Lung (tissue), 12 donors: ENCODE data around the gene COL18A1. TPM values are rescaled to one million over a fixed set of nuclear protein-coding genes. Genes with fewer than 3 reads are reported as not detected.

ENCODE experiments used
- ATAC-seq: fragments of 200-7000 bp; cut with Tn5 transposase; one replicate; pipeline ENCODE4 v1.9.1; 2020; ENCODE audit warnings: moderate number of reproducible peaks; ENCODE audit not compliant: insufficient read depth, low FRiP score
- DNase-seq, 3 donors: peaks; one replicate each; pipeline ENCODE4 v3.0.0-alpha.2; 2013 to 2017
- H3K27ac ChIP-seq, 2 donors: one replicate each; pipeline ENCODE4 v1.5.1; 2013; ENCODE audit warnings: mild to moderate bottlenecking in 2 of 2, moderate library complexity in 2 of 2, control low read depth in 1 of 2, inconsistent platforms in 1 of 2, low read depth in 1 of 2, low read length in 1 of 2
- H3K27me3 ChIP-seq, 3 donors: one replicate each; pipeline ENCODE4 v1.5.1; 2013; ENCODE audit warnings: low read length in 2 of 3; ENCODE audit not compliant: control insufficient read depth in 3 of 3, insufficient read depth in 3 of 3
- H3K36me3 ChIP-seq, 4 donors: one replicate each; pipeline ENCODE4 v1.5.1; 2013; ENCODE audit warnings: low read length in 4 of 4, mild to moderate bottlenecking in 1 of 4, moderate library complexity in 1 of 4; ENCODE audit not compliant: control insufficient read depth in 4 of 4, insufficient read depth in 4 of 4
- H3K4me1 ChIP-seq, 5 donors: one replicate each; pipeline ENCODE4 v1.5.1; 2013; ENCODE audit warnings: low read length in 5 of 5, mild to moderate bottlenecking in 2 of 5, moderate library complexity in 1 of 5; ENCODE audit not compliant: control insufficient read depth in 5 of 5, insufficient read depth in 5 of 5
- H3K4me3 ChIP-seq: one replicate; pipeline ENCODE4 v1.5.1; 2013; ENCODE audit warnings: mild to moderate bottlenecking, control low read depth, moderate library complexity
- H3K9ac ChIP-seq, 2 donors: one replicate each; pipeline ENCODE4 v1.5.1; 2013; ENCODE audit warnings: low read length in 2 of 2, control low read depth in 1 of 2; ENCODE audit not compliant: insufficient read depth in 1 of 2
- H3K9me3 ChIP-seq, 4 donors: one replicate each; pipeline ENCODE4 v1.5.1; 2013; ENCODE audit warnings: low read length in 3 of 4, mild to moderate bottlenecking in 1 of 4, moderate library complexity in 1 of 4; ENCODE audit not compliant: control insufficient read depth in 4 of 4, insufficient read depth in 3 of 4
- WGBS, 2 donors: extraction: QIAGEN DNeasy Blood & Tissue Kit; methylation state at CpG; one replicate each; pipeline ENCODE4 v1.1.7; 2013; 5-methylcytosine and 5-hydroxymethylcytosine counted together
- polyA plus RNA-seq, 2 donors: library from polyadenylated mRNA; stranded (reverse); fragments of 200-250 nt; gene quantifications; one replicate each; pipeline ENCODE4 v1.2.1, GENCODE V29; 2013
- total RNA-seq, 2 donors: library from RNA; depleted of rRNA in 1 of 2; stranded (reverse); fragments of >200 nt in 1 of 2; gene quantifications; one replicate each; pipeline ENCODE4 v1.2.1, GENCODE V29; 2014 to 2021
- TF ChIP-seq, protein P1 (sequence below): IDR thresholded peaks from 2 replicates; pipeline ENCODE4 v1.5.1; 2012; ENCODE audit warnings: mild to moderate bottlenecking; ENCODE audit errors: control extremely low read depth, extremely low read depth
- donor health status: control.
- donor health status: control.
- donor health status: Bipolar disorder and iron deficiency.
- donor health status: healthy.
- donor health status: DM: yes; HTN: yes; CAD: no.

Gene COL18A1
- total and polyA plus RNA-seq, 4 donors: 42.7 to 102 (median 45.8) TPM

DNA sequence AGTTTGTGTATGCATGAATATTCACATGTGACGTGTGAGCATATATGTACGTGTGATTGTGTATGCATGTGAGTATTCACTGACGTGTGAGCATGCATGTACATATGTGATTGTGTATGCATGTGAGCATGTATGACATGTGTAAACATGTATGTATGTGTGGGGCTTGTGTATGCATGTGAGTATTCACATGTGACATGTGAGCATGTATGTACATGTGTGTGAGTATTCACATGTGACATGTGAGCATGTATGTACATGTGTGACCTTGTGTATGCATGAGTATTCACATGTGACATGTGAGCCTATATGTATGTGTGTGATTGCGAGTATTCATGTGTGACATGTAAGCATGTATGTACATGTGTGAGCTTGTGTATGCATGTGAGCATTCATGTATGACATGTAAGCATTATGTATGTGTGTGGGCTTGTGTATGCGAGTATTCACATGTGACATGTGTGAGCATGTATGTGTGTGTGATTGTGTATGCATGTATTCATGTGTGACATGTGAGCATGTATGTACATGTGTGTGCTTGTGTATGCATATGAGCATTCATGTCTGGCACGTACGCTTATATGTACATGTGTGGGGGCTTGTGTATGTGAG is 47.8 kb downstream of the COL18A1 start:
- H3K9me3 ChIP-seq: peaks cover 0 to 3% (median 1%) of the 10 kb centered on the region in 4 donors
- H3K27ac ChIP-seq: no peak overlapping the region
- H3K36me3 ChIP-seq: peaks cover 0 to 3% (median 0%) of the 10 kb centered on the region in 4 donors
- H3K4me3 ChIP-seq: no peak overlapping the region
- TF ChIP-seq, protein P1, sequence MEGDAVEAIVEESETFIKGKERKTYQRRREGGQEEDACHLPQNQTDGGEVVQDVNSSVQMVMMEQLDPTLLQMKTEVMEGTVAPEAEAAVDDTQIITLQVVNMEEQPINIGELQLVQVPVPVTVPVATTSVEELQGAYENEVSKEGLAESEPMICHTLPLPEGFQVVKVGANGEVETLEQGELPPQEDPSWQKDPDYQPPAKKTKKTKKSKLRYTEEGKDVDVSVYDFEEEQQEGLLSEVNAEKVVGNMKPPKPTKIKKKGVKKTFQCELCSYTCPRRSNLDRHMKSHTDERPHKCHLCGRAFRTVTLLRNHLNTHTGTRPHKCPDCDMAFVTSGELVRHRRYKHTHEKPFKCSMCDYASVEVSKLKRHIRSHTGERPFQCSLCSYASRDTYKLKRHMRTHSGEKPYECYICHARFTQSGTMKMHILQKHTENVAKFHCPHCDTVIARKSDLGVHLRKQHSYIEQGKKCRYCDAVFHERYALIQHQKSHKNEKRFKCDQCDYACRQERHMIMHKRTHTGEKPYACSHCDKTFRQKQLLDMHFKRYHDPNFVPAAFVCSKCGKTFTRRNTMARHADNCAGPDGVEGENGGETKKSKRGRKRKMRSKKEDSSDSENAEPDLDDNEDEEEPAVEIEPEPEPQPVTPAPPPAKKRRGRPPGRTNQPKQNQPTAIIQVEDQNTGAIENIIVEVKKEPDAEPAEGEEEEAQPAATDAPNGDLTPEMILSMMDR: no peak
- ATAC-seq (no peak), DNase-seq (no peak)
- WGBS, 2 donors: 95 to 98% methylated on average over 7 of the region's 7 CpGs
- peaks cover 0 to 3% (median 0%) of the 10 kb centered on the region in 3 donors for H3K27me3 ChIP-seq
- H3K9ac ChIP-seq: no peak overlapping the region
- peaks cover 0 to 41% (median 15%) of the 10 kb centered on the region in 5 donors for H3K4me1 ChIP-seq

DNA sequence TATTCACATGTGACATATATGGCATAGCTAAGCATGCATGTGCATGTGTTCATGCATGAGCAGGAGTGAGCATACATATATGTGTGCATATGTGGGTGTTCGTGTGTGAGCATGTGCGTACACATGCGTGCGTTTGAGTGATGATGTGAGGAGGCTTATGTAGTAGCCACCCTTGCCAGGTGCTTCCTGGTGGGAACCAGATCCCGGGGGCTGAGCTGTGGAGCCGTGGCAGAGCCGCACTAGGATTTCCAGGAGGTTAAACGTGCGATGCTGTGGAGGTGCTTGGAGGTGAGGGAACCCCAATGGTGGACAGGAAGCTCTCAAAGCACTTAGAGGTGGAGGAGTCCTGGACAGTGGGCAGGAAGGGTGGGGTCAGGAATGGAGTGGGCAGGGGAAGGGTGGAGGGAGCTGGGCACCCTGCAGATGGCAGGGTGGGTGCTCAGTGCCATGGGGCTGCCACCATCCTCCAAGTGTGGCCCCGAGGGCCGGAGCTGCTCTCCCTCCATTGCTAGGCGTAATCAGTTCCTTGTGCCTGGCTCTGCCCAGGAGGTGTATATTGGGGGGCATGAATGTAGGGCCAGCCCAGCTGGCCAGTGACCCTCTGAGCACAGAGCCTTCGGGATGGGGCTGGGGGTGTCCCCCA is 48.5 kb downstream of the COL18A1 start:
- H3K27ac ChIP-seq: no peak overlapping the region
- TF ChIP-seq, protein P1: no peak
- WGBS, 2 donors: 85 to 92% methylated on average over 13 of the region's 13 CpGs

DNA sequence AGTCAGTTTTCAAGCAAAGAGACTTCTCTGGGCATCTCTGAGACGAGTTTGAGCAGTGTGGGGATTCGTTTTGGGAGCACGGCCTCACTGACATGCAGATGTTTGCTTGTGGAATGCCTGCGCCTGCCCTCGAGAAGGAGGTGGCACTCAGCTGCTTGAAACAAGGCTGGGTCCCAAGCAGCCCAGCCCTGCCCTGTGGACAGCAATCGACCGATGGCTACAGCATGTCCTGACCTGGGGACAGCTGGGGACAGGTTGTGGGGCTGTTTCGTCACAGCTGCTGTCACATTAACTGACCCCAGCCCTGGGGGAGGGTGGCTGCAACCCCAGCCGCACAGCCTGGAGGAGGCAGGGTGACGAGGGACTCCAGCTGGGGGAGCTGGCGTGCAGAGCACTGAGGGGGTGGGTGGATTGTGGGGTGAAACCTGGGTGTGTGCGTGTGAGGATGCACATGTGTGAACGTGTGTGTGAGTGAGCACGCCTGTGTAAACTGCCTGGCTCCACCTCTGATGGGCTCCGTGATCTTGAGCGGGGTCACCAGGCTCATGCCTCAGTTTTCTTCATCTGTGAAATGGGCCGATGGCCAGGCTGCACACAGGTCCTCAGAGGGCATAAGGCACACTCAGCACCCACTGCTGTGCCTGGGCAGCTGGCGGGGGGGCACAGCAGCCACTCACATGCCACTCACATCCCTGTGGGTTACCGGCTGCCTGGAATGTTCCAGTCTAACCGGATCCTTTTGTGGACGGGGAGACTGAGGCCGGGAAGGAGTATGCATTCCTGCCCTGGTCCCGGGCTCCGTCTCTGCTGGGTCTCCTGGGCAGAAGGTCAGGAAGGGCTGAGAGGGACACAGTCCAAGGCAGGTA is 49.3 kb downstream of the COL18A1 start:
- DNase-seq (peak; percentile 64 to 76 (median 72)), ATAC-seq (no peak)
- TF ChIP-seq, protein P1: no peak
- no peaks in the 10 kb centered on the region for H3K27me3 ChIP-seq
- H3K9ac ChIP-seq: no peak overlapping the region
- H3K4me3 ChIP-seq: no peak overlapping the region
- H3K9me3 ChIP-seq: peaks cover 0 to 2% (median 0%) of the 10 kb centered on the region in 4 donors
- no peak overlapping the region for H3K27ac ChIP-seq
- WGBS, 2 donors: 66 to 78% methylated on average over 24 of the region's 24 CpGs
- no peaks in the 10 kb centered on the region for H3K36me3 ChIP-seq
- peaks cover 0 to 35% (median 15%) of the 10 kb centered on the region in 5 donors for H3K4me1 ChIP-seq

More for the DNA sequence above, 48.5 kb downstream of the COL18A1 start:
- DNase-seq (no peak), ATAC-seq (no peak)
- H3K9ac ChIP-seq: no peak overlapping the region
- H3K4me1 ChIP-seq: peaks cover 0 to 41% (median 15%) of the 10 kb centered on the region in 5 donors
- no peaks in the 10 kb centered on the region for H3K36me3 ChIP-seq
- peaks cover 0 to 2% (median 0%) of the 10 kb centered on the region in 4 donors for H3K9me3 ChIP-seq
- H3K4me3 ChIP-seq: no peak overlapping the region
- no peaks in the 10 kb centered on the region for H3K27me3 ChIP-seq
